Activated CD8-positive, alpha-beta T cell treated with anti-CD3 and anti-CD28 coated beads, Interleukin-2, amount 10 ng/mL, durations not matched to agents 7 days and 5 days (primary cell): Measurements from ENCODE around the gene TSGA10. TPM values are rescaled to one million over a fixed set of nuclear protein-coding genes. Genes with fewer than 3 reads are reported as not detected.
"Not testable (repeated sequence)": the region's sequence is repeated elsewhere in the genome, so short reads cannot be mapped to it uniquely, and the experiment has no call there.

Experiments
- ATAC-seq: fragments of 150-1000 bp; cut with Tn5 transposase; one replicate; pipeline ENCODE4 v1.10.0; 2021; ENCODE audit warnings: moderate library complexity
- CTCF ChIA-PET: fragments of 350-600 bp; sonication (Branson Sonifier 250); formaldehyde crosslinking; loops from one replicate; lab custom pipeline; 2021; ENCODE audit warnings: antibody characterized with exemption; lab: Charles Lee
- POLR2A ChIA-PET: fragments of 350-600 bp; sonication (Branson Sonifier 250); formaldehyde crosslinking; loops from one replicate; lab custom pipeline; 2021; ENCODE audit warnings: antibody characterized with exemption; lab: Charles Lee
- DNase-seq: peaks from one replicate; pipeline ENCODE4 v3.0.0-alpha.2; 2020
- H3K27ac Mint-ChIP-seq: one replicate; pipeline ENCODE4 v1.8.0; 2021; ENCODE audit warnings: mild to moderate bottlenecking, mixed read lengths
- H3K27me3 Mint-ChIP-seq: one replicate; pipeline ENCODE4 v1.8.0; 2021; ENCODE audit warnings: low read depth, mixed read lengths
- H3K36me3 Mint-ChIP-seq: one replicate; pipeline ENCODE4 v1.8.0; 2021; ENCODE audit warnings: low read depth, mixed read lengths
- H3K4me1 Mint-ChIP-seq: one replicate; pipeline ENCODE4 v1.8.0; 2021; ENCODE audit warnings: low read depth, mixed read lengths
- H3K4me3 Mint-ChIP-seq: one replicate; pipeline ENCODE4 v1.8.0; 2021; ENCODE audit warnings: mild to moderate bottlenecking, mixed read lengths
- H3K9me3 Mint-ChIP-seq: one replicate; pipeline ENCODE4 v1.8.0; 2022; ENCODE audit warnings: mixed read lengths; ENCODE audit not compliant: insufficient read depth
- total RNA-seq, 2 experiments: library from RNA; stranded (reverse); gene quantifications; one replicate each; pipeline ENCODE4 v1.2.3, GENCODE V29; 2021

The TSGA10 gene
- total RNA-seq, 2 experiments from 2014 or later = 6.0 to 6.9 TPM

DNA sequence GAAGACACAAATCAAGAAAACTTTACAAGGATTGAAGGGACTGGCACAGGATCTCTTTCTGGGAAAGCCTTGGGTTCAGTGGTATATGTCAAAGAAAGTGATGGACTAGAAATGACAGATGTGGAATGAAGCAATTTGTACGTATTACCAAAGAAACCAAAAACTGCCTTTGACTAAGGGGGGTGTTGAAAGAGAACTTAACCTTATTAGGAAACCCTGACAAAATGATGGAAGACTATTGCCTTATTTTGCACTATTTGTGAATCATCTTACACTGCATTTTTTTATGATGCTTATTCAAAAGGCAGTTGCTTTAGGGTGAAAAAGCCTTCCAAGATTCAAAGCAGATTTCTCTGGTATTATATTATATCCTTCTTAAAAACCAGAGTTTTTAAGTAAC lies 4.0 kb downstream of the TSGA10 start:
- no peaks in the 10 kb centered on the region for H3K9me3 Mint-ChIP-seq
- POLR2A ChIA-PET = no interaction called here
- peaks cover 3% of the 10 kb centered on the region for H3K36me3 Mint-ChIP-seq
- CTCF ChIA-PET = interaction anchor here (0.6 kb wide), 1 partner anchor 173 kb away, joined by 3 read pairs; no protein-coding TSS in a partner anchor
- H3K4me1 Mint-ChIP-seq = peaks cover 19% of the 10 kb centered on the region
- H3K27me3 Mint-ChIP-seq = no peaks in the 10 kb centered on the region
- H3K27ac Mint-ChIP-seq = no peak overlapping the region
- no peak for DNase-seq
- no peak for ATAC-seq
- no peak overlapping the region for H3K4me3 Mint-ChIP-seq

DNA sequence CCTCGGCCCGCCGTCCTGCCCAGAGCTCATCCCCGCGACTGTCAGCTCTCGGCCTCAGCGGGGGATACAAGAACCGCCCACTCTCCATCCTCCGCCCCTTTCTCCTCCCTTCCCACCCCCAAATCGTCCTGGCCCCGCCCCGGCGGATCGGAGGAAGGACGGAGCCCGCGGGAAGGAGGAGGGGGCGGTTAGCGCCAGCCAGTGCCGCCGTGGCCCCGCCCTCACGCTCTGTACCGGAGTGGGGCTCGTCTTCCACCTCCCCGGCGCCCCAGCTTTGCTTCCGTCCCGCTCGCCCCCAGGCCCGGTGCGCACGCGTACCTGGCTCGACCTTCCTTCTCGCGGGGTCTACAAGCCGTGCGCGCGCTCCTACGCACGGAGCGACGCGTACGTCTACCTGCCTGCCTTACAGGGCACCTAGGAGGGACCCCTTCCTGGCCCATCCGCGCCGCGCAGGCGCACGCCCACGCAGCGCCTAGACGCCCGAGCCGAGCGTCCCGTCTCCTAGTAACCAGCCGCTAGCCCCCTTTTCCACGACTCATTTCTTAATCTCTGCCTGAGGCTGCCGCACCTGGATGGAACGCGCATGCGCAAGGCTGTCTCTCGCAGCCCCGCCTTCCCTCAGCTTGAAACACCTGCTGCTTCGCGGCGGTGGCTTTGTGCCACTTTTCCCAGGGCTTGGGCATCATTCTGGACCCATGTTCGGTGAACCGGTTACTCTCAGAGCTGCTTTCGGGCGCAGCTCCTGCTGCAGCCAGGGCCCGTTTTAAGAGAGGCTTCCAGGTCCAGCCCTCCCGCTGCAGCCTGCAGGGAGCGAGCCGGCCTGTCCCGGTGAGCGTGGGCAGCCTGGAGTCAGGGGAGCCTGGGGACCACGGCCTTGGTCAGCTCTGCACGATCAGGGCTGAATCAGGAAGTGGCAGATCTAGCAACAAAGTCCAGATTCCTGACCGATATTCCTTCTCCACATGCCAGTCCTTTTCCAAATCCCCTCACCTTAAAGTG lies 13.3 kb downstream of the TSGA10 start, which contains the start of gene C2orf15:
Gene C2orf15 (plus strand): TSS at position 598 of the 999 bp plus-strand sequence. CDS start 8,852 bp downstream, outside the sequence.
- ChIA-PET POLR2A (interaction anchor here (0.5 to 2.0 kb wide), 8 partner anchors 11 to 427 kb away, joined by 3 to 13 read pairs (median 6); partner anchors contain the start of genes EIF5B, LIPT1, MITD1 and MRPL30), CTCF (interaction anchor here (0.7 to 2.7 kb wide), 7 partner anchors 13 to 492 kb away, joined by 3 to 21 read pairs (median 4); partner anchors contain the start of genes LIPT1 and TSGA10)
- DNase-seq = peak; percentile 96
- Mint-ChIP-seq H3K4me1 (peaks cover 21% of the 10 kb centered on the region), H3K4me3 (peak within 1 kb of the TSS; percentile 94), H3K36me3 (peaks cover 2% of the 10 kb centered on the region), H3K27ac (peak within 1 kb of the TSS; percentile 94), H3K27me3 (peaks cover 2% of the 10 kb centered on the region), H3K9me3 (no peaks in the 10 kb centered on the region)
- ATAC-seq = peak; percentile 93

DNA sequence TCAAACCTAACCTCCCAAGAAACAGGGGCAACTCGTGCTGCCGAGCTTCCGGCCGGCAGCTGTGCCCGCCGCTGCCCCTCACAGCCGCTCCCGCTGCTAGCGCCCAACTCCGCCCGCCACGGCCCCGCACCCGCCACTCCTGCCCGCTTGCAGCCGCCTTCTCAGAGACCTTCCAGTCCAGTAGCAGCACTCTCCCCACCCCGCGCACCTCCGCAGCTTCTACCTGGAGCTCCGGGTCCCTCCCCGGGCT lies 14.0 kb downstream of the TSGA10 start:
- Mint-ChIP-seq H3K9me3 (no peaks in the 10 kb centered on the region), H3K36me3 (peaks cover 2% of the 10 kb centered on the region), H3K27me3 (peaks cover 2% of the 10 kb centered on the region), H3K4me1 (peaks cover 21% of the 10 kb centered on the region), H3K27ac (peak overlapping the region; percentile 94), H3K4me3 (peak overlapping the region; percentile 94)
- ChIA-PET POLR2A (interaction anchor here (0.5 to 2.0 kb wide), 7 partner anchors 12 to 427 kb away, joined by 3 to 13 read pairs (median 6); partner anchors contain the start of genes EIF5B, LIPT1, MITD1 and MRPL30), CTCF (interaction anchor here (0.7 to 2.7 kb wide), 6 partner anchors 14 to 491 kb away, joined by 3 to 21 read pairs (median 4); partner anchors contain the start of genes LIPT1 and TSGA10)
- no peak for DNase-seq
- no peak for ATAC-seq

DNA sequence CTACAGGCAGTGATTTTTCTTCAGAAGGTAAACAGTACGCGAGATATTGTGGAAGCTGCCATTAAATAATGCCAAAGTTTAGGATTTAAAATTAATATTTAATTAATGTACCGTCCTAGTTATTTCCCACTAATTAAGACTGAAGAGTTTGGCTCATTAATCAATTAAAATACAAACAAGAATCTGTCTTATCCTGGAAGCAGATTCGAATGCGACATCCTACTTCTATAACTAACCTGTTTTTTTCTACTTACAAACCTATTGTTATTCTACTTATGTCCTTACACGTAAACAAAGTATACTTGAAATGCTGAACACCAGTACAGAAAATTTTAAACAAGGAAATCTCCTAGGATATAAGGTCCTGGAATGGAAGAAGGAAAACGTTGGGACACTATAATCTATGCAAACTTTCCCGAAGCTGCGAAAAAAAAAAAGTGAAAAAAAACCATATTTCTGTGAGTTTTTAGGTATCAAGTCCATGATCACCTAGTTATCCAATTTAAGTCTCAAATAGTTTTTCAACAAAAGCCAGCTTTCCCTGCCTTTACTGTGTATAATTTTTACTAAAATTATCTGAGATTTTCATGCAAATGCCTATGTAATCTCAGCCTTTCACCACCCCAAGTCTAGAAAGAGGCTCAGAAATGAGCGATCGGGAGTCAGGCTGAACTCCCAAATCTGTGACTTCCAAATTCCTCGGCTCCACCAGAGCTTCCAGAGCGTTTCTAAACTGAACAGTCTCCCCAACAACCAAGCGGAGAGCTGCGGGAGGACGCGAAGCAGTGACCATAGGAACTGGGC lies 14.5 kb downstream of the TSGA10 start:
- ATAC-seq (no peak), DNase-seq (no peak)
- Mint-ChIP-seq H3K4me1 (peaks cover 21% of the 10 kb centered on the region), H3K4me3 (peak overlapping the region; percentile 94), H3K27me3 (peaks cover 2% of the 10 kb centered on the region), H3K27ac (peak overlapping the region; percentile 94), H3K36me3 (peaks cover 2% of the 10 kb centered on the region), H3K9me3 (no peaks in the 10 kb centered on the region)
- POLR2A ChIA-PET = interaction anchor here (0.5 to 2.0 kb wide), 6 partner anchors 12 to 426 kb away, joined by 3 to 13 read pairs (median 8); partner anchors contain the start of genes EIF5B, LIPT1, MITD1 and MRPL30
- CTCF ChIA-PET = interaction anchor here (0.7 to 2.7 kb wide), 5 partner anchors 14 to 491 kb away, joined by 3 to 21 read pairs (median 5); partner anchors contain the start of genes LIPT1 and TSGA10

DNA sequence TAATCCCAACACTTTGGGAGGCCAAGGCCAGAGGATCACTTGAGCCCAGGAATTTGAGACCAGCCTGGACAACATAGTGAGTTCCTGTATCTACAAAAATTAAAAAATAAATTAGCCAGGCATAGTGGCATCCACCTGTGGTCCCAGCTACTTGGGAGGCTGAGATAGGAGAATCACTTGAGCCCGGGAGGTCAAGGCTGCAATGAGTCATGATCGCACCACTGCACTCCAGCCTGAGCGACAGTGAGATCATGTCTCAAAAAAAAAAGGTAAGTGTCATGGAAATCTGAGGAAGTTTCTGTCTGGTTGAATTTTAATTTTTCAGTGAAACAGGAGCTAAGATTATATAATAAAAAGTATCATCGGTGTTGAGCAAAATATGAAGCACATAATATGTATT lies 15.7 kb downstream of the TSGA10 start:
- ATAC-seq = no peak
- Mint-ChIP-seq H3K27ac (no peak overlapping the region), H3K4me1 (peaks cover 21% of the 10 kb centered on the region), H3K9me3 (no peaks in the 10 kb centered on the region), H3K27me3 (peaks cover 2% of the 10 kb centered on the region), H3K36me3 (peaks cover 8% of the 10 kb centered on the region), H3K4me3 (no peak overlapping the region)
- ChIA-PET CTCF (no interaction called here), POLR2A (no interaction called here)
- DNase-seq = no peak

DNA sequence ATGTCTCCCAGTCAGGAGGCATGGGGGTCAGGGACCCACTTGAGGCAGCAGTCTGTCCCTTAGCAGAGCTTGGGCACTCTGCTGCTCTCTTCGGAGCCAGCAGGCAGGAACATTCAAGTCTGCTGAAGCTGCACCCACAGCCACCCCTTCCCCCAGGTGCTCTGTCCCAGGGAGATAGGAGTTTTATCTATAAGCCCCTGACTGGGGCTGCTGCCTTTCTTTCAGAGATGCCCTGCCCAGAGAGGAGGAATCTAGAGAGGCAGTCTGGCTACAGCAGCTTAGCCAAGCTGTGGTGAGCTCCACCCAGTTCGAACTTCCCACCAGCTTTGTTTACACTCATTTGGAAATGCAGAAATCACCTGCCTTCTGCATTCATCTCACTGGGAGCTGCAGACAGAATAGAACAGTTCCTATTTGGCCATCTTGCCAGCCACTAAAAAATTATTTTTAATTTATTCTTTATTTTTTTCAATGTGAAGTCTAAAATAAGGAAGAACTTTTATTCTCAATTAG lies 19.6 kb downstream of the TSGA10 start:
- CTCF ChIA-PET, POLR2A ChIA-PET: not testable (repeated sequence)

DNA sequence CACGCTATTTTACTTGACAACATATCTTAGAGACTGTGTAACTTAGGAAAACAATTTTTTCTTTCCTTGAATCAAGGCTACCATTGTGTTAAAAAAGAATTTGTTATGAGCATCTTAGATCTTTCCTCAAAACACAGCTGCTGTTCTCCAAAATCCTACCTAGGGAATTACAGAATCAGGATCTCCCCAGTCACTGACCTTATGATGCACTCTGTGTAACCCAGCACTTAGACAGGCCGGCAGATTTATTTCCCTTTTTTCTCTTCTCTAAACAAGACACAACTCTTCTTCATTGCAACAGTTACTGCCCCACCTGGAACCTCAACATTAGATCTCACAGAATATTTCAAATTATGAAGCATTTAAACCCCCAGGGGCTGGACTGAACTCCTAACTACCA lies 26.8 kb downstream of the TSGA10 start:
- DNase-seq (no peak), ATAC-seq (no peak)
- Mint-ChIP-seq H3K9me3 (peaks cover 21% of the 10 kb centered on the region), H3K27ac (no peak overlapping the region), H3K36me3 (peaks cover 28% of the 10 kb centered on the region), H3K4me3 (no peak overlapping the region), H3K27me3 (no peaks in the 10 kb centered on the region), H3K4me1 (no peaks in the 10 kb centered on the region)
- POLR2A ChIA-PET = no interaction called here
- CTCF ChIA-PET = no interaction called here

More for the DNA sequence above, 19.6 kb downstream of the TSGA10 start:
- not testable (repeated sequence) for ATAC-seq, H3K27ac Mint-ChIP-seq, H3K4me1 Mint-ChIP-seq, DNase-seq, H3K4me3 Mint-ChIP-seq, H3K27me3 Mint-ChIP-seq
- peaks cover 26% of the 10 kb centered on the region for H3K9me3 Mint-ChIP-seq
- peaks cover 20% of the 10 kb centered on the region for H3K36me3 Mint-ChIP-seq

DNA sequence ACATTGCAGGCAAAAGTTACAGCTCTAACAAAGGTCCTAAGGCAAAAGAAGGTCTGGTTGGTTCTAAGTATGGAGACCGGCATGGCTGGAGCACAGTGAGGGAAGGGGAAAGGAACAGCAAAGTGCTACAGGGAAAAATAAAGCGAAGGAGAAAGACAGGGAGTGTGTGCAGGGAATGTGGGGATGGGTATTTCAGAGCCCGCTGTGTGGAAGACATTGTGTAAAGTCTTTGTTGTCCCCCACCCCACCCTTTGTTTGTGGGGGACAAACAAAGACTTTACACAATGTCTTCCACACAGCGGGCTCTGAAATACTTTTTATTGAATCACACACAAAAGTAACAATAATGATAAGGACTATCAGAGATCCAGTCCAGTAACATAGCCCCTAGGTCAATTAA lies 42.1 kb downstream of the TSGA10 start:
- no peaks in the 10 kb centered on the region for H3K4me1 Mint-ChIP-seq
- POLR2A ChIA-PET = no interaction called here
- ATAC-seq (no peak), DNase-seq (no peak)
- H3K27ac Mint-ChIP-seq = no peak overlapping the region
- H3K4me3 Mint-ChIP-seq = no peak overlapping the region
- CTCF ChIA-PET = no interaction called here
- peaks cover 2% of the 10 kb centered on the region for H3K27me3 Mint-ChIP-seq
- no peaks in the 10 kb centered on the region for H3K36me3 Mint-ChIP-seq
- no peaks in the 10 kb centered on the region for H3K9me3 Mint-ChIP-seq

DNA sequence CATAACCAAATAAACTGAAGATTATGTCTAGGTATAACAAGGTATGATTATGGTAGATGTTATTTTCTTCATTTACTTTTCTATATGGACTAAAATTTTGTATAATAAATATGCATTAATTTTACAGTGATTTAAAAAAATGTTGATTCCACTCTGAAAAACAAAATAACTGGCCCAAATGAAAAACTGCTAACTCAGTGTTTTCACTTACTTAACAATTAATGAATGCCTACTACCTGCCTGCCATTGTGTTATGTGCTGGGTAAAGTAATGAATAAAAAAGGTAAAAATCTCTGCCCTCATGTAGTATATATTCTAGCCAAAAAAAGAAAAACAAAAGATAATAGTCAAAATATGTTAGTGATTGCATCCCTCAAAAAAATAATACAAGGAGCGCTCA lies 42.8 kb downstream of the TSGA10 start:
- no peak for ATAC-seq
- Mint-ChIP-seq H3K36me3 (no peaks in the 10 kb centered on the region), H3K4me3 (no peak overlapping the region), H3K9me3 (no peaks in the 10 kb centered on the region), H3K4me1 (no peaks in the 10 kb centered on the region), H3K27me3 (peaks cover 2% of the 10 kb centered on the region), H3K27ac (no peak overlapping the region)
- POLR2A ChIA-PET = no interaction called here
- CTCF ChIA-PET = no interaction called here
- no peak for DNase-seq

DNA sequence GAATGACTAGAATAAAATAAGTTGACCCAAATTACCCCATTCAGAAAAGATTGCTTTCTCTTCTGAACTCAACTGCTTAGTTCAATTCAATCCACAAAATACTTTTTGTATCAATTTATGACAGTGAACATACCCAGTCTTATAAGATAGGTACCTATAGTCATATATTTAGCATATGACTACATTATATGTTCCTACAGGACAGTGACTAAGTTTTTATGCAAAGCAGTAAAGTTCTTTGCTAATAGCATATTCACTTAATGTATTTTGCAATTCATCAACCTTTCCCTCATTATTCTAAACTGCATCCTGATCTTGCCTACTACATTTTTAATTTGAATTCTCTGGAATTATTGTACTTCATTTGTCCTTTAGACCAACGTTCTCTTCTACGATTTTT lies 43.5 kb downstream of the TSGA10 start:
- ATAC-seq = no peak
- Mint-ChIP-seq H3K4me3 (no peak overlapping the region), H3K27ac (no peak overlapping the region), H3K27me3 (peaks cover 2% of the 10 kb centered on the region), H3K36me3 (no peaks in the 10 kb centered on the region), H3K9me3 (no peaks in the 10 kb centered on the region), H3K4me1 (no peaks in the 10 kb centered on the region)
- DNase-seq = no peak
- POLR2A ChIA-PET = no interaction called here
- CTCF ChIA-PET = no interaction called here

DNA sequence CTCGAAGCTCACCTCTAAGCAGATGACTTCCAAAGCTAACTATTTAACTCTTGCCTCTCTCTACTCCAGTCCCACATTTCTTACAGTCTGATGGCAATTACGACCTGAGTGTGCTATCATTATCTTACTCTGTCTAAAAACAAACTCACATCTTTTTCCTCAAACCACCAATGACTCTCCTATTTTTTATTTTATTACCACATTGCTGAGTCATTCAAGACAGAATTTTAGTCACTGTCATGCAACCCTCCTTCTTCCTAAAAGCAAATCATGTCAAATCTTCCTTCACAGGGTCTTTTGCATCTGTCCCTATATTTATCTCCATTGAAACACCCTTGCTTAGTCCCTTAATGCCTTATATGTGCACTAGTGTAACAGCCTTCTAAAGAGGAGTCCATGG lies 47.8 kb downstream of the TSGA10 start:
- ATAC-seq (no peak), DNase-seq (no peak)
- no peaks in the 10 kb centered on the region for H3K9me3 Mint-ChIP-seq
- H3K27ac Mint-ChIP-seq = no peak overlapping the region
- ChIA-PET CTCF (no interaction called here), POLR2A (no interaction called here)
- H3K4me1 Mint-ChIP-seq = no peaks in the 10 kb centered on the region
- H3K4me3 Mint-ChIP-seq = no peak overlapping the region
- H3K36me3 Mint-ChIP-seq = no peaks in the 10 kb centered on the region
- no peaks in the 10 kb centered on the region for H3K27me3 Mint-ChIP-seq
